Endothelial cell of umbilical vein (primary cell): ENCODE data around the gene PIP4K2B. TPM values are rescaled to one million over a fixed set of nuclear protein-coding genes. Genes with fewer than 3 reads are reported as not detected.
A peak's percentile ranks its signal among the peaks of the same experiment; 100 is the strongest.

Source experiments
- BruUV-seq: library from RNA; stranded (reverse); fragments of 400-500 nt; replicated peaks from 2 replicates; lab custom pipeline; 2021; lab: Mats Ljungman, UMichigan
- CTCF ChIA-PET: fragments of 300-600, 350-600 bp; sonication (Branson Sonifier 250); formaldehyde crosslinking; loops from one replicate; lab custom pipeline; 2021; ENCODE audit warnings: antibody characterized with exemption, inconsistent platforms; lab: Charles Lee
- POLR2A ChIA-PET: fragments of 300-600, 350-600 bp; sonication (Branson Sonifier 250); formaldehyde crosslinking; loops from one replicate; lab custom pipeline; 2021; ENCODE audit warnings: antibody characterized with exemption, inconsistent platforms; lab: Charles Lee
- DNase-seq: peaks from one replicate; pipeline ENCODE4 v3.0.0-alpha.2; 2011; ENCODE audit warnings: low read depth, low spot score
- FAIRE-seq: peaks from 2 replicates; lab custom pipeline; 2011; peaks lifted over from hg19 to GRCh38; lab: Jason Lieb, UNC
- H2AFZ ChIP-seq: 2 replicates; pipeline ENCODE4 v1.6.0; 2012; ENCODE audit warnings: low read depth, low read length, control low read depth, inconsistent platforms
- H3K27ac ChIP-seq: 2 replicates; pipeline ENCODE4 v1.5.1; 2011; ENCODE audit warnings: low read depth, mild to moderate bottlenecking, control low read depth, low read length, moderate library complexity; ENCODE audit not compliant: insufficient read depth
- H3K27me3 ChIP-seq, 2 experiments: 2 replicates each; pipeline versions ENCODE4 v1.6.0 to v1.6.1; 2011; ENCODE audit warnings: low read length in 2 of 2, mixed read lengths in 1 of 2; ENCODE audit not compliant: control insufficient read depth in 2 of 2, insufficient read depth in 2 of 2
- H3K36me3 ChIP-seq, 2 experiments: 2 replicates in 1 of 2; 3 replicates in 1 of 2; pipeline ENCODE4 v1.5.1; 2011; ENCODE audit warnings: low read length in 2 of 2, mild to moderate bottlenecking in 1 of 2, moderate library complexity in 1 of 2; ENCODE audit not compliant: control insufficient read depth in 2 of 2, insufficient read depth in 2 of 2; ENCODE audit errors: extremely low read depth in 1 of 2
- H3K4me1 ChIP-seq: 3 replicates; pipeline ENCODE4 v1.5.1; 2011; ENCODE audit warnings: mild to moderate bottlenecking, low read length; ENCODE audit not compliant: control insufficient read depth, insufficient read depth; ENCODE audit errors: extremely low read depth
- H3K4me2 ChIP-seq: 2 replicates; pipeline ENCODE4 v1.6.1; 2011; ENCODE audit warnings: low read length, control low read depth, mixed read lengths; ENCODE audit not compliant: insufficient read depth
- H3K4me3 ChIP-seq, 3 experiments: fragments of 200-600 bp in 1 of 3; sonication (generic), shearing (Covaris generic) in 1 of 3; replicated peaks in 1 of 3; 2 replicates each; pipeline ENCODE4 v1.5.1; 2011 to 2016; ENCODE audit warnings: control low read depth in 3 of 3, low read length in 3 of 3, mild to moderate bottlenecking in 2 of 3, inconsistent platforms in 1 of 3, low read depth in 1 of 3, moderate library complexity in 1 of 3; ENCODE audit not compliant: insufficient read depth in 1 of 3
- H3K79me2 ChIP-seq: 2 replicates; pipeline ENCODE4 v1.6.0; 2012; ENCODE audit warnings: low read length, inconsistent platforms; ENCODE audit not compliant: control insufficient read depth, insufficient read depth
- H3K9ac ChIP-seq: replicated peaks from 2 replicates; pipeline ENCODE3; 2011; ENCODE audit warnings: low read length, control low read depth; ENCODE audit not compliant: insufficient read depth; ENCODE audit errors: extremely low read depth
- H3K9me1 ChIP-seq: replicated peaks from 3 replicates; pipeline ENCODE4 v1.6.0; 2011; ENCODE audit warnings: mild to moderate bottlenecking, low read length; ENCODE audit not compliant: control insufficient read depth, insufficient read depth; ENCODE audit errors: extremely low read depth
- H3K9me3 ChIP-seq: replicated peaks from 2 replicates; pipeline ENCODE4 v1.5.1; 2012; ENCODE audit warnings: low read length, inconsistent platforms; ENCODE audit not compliant: control insufficient read depth, insufficient read depth
- H4K20me1 ChIP-seq: replicated peaks from 2 replicates; pipeline ENCODE3; 2011; ENCODE audit warnings: mild to moderate bottlenecking, low read length; ENCODE audit not compliant: control insufficient read depth, insufficient read depth; ENCODE audit errors: extremely low read depth
- CTCF ChIP-seq, 2 donors: IDR thresholded peaks; 1 replicate in 1 of 2; 2 replicates in 1 of 2; pipeline ENCODE4 v1.5.1; 2011; ENCODE audit warnings: low read length in 2 of 2, mild to moderate bottlenecking in 2 of 2, moderate library complexity in 2 of 2, control low read depth in 1 of 2, inconsistent platforms in 1 of 2, low read depth in 1 of 2; ENCODE audit not compliant: insufficient read depth in 1 of 2; ENCODE audit errors: extremely low read depth in 1 of 2
- EZH2 ChIP-seq: IDR thresholded peaks from 2 replicates; pipeline ENCODE4 v1.6.1; 2012; ENCODE audit warnings: borderline replicate concordance, low read depth, mild to moderate bottlenecking, moderate library complexity, low read length, inconsistent platforms; ENCODE audit not compliant: severe bottlenecking
- FOS ChIP-seq: IDR thresholded peaks from 2 replicates; pipeline ENCODE4 v1.6.1; 2011; ENCODE audit warnings: mild to moderate bottlenecking, low read length, moderate library complexity, borderline replicate concordance; ENCODE audit not compliant: insufficient read depth
- GATA2 ChIP-seq: IDR thresholded peaks from 2 replicates; pipeline ENCODE4 v1.7.0; 2011; ENCODE audit warnings: low read depth, mild to moderate bottlenecking, moderate library complexity, mixed read lengths, low read length; ENCODE audit not compliant: insufficient read length, insufficient read depth
- JUN ChIP-seq: IDR thresholded peaks from 2 replicates; pipeline ENCODE4 v1.6.1; 2011; ENCODE audit warnings: borderline replicate concordance, low read depth; ENCODE audit not compliant: insufficient read length, insufficient read depth
- MAX ChIP-seq: IDR thresholded peaks from 2 replicates; pipeline ENCODE4 v1.6.1; 2011; ENCODE audit not compliant: insufficient read depth, insufficient read length
- MYC ChIP-seq: IDR thresholded peaks from one replicate; pipeline ENCODE4 v1.6.1; 2011; ENCODE audit warnings: mild to moderate bottlenecking, low read depth, low read length
- POLR2A ChIP-seq: IDR thresholded peaks from 2 replicates; pipeline ENCODE4 v1.6.1; 2012; ENCODE audit warnings: low read depth, mild to moderate bottlenecking, control low read depth, low read length
- POLR2AphosphoS5 ChIP-seq: IDR thresholded peaks from 2 replicates; pipeline ENCODE4 v1.6.1; 2012; ENCODE audit warnings: low read depth, mild to moderate bottlenecking, control low read depth, low read length, moderate library complexity; ENCODE audit not compliant: insufficient read depth
- dilution Hi-C: fragments of 300-500 bp; cut with MboI; formaldehyde crosslinking; loops from one replicate; pipeline ENCODE4 v1.15.0; 2019; ENCODE audit warnings: low sequenced_read_pairs; ENCODE audit not compliant: extremely low pct_ligation_motif_present
- intact Hi-C: fragments of 100-400 bp; cut with micrococcal nuclease; formaldehyde crosslinking; loops from one replicate; pipeline ENCODE4 v1.10.0; 2022
- polyA plus RNA-seq, 4 experiments: library from polyadenylated mRNA; depleted of rRNA in 3 of 4; stranded (reverse) in 3 of 4; unstranded in 1 of 4; fragments of >200 nt; gene quantifications; 2 replicates each; pipeline versions ENCODE4 v1.2.1 to v1.2.3, GENCODE V29; 2011 to 2012; ENCODE audit warnings: missing spikeins in 1 of 4
- total RNA-seq: library from RNA; stranded (reverse); gene quantifications from 2 replicates; pipeline ENCODE4 v1.2.3, GENCODE V29; 2021

The PIP4K2B gene
- total and polyA plus RNA-seq, 2 donors (not counting 3 experiments of a cell fraction or from before 2014, with no cell fraction given) = 23.1 to 48.8 TPM

- Histone ChIP-seq H4K20me1 (no peaks in the 10 kb centered on the region), H3K36me3 (peaks cover 10 to 12% of the 10 kb centered on the region in 2 experiments), H2AFZ (peak overlapping the region; percentile 81), H3K9me1 (no peaks in the 10 kb centered on the region), H3K4me3 (peak overlapping the region; percentile 59 to 82 (median 73)), H3K4me2 (peak overlapping the region; percentile 88), H3K27ac (peak overlapping the region; percentile 40), H3K79me2 (peaks cover 35% of the 10 kb centered on the region), H3K9ac (peak overlapping the region; percentile 59), H3K4me1 (peaks cover 35% of the 10 kb centered on the region), H3K27me3 (no peaks in the 10 kb centered on the region), H3K9me3 (no peaks in the 10 kb centered on the region)
- ChIA-PET POLR2A (interaction anchor here (0.7 to 1.2 kb wide), 3 partner anchors 13 to 118 kb away, joined by 3 to 5 read pairs (median 3); partner anchors contain the start of gene LASP1), CTCF (interaction anchor here (0.7 to 2.4 kb wide), 6 partner anchors 10 to 231 kb away, joined by 3 to 8 read pairs (median 5); partner anchors contain the start of gene LASP1)
- DNase-seq (peak; percentile 90), FAIRE-seq (no peak)
- TF ChIP-seq POLR2AphosphoS5 (peak; percentile 39), MYC (no peak)
- dilution Hi-C loops (no loop called here), intact Hi-C loops (loop anchor here (1.0 to 5.0 kb wide), 6 partner anchors 39 to 400 kb away; partner anchors contain the start of genes CWC25, FBXO47, PIP4K2B and PLXDC1)
- TSS peak; percentile 42 for BruUV-seq
Measured at GRCh38 chr17:38751808-38752307, 47.5 kb downstream of the PIP4K2B start.

GRCh38 chr17:38751144-38751807 is 48.1 kb downstream of the PIP4K2B start:
- Histone ChIP-seq H3K9ac (no peak overlapping the region), H3K4me3 (peak overlapping the region; percentile 2 to 50 (median 40)), H3K27ac (no peak overlapping the region), H3K9me3 (no peaks in the 10 kb centered on the region), H3K36me3 (peaks cover 9 to 10% of the 10 kb centered on the region in 2 experiments), H3K9me1 (no peaks in the 10 kb centered on the region), H3K79me2 (peaks cover 41% of the 10 kb centered on the region), H2AFZ (peak overlapping the region; percentile 55), H3K4me2 (peak overlapping the region; percentile 88), H3K4me1 (peaks cover 41% of the 10 kb centered on the region), H4K20me1 (no peaks in the 10 kb centered on the region), H3K27me3 (no peaks in the 10 kb centered on the region)
- ChIA-PET CTCF (interaction anchor here (1.1 to 2.4 kb wide), 3 partner anchors 16 to 20 kb away, joined by 6 to 11 read pairs (median 6); no protein-coding TSS in a partner anchor), POLR2A (interaction anchor here (0.7 to 0.8 kb wide), 2 partner anchors 19 to 100 kb away, joined by 5 to 9 read pairs; no protein-coding TSS in a partner anchor)
- no TSS peak for BruUV-seq
- no peak for TF ChIP-seq MYC
- TF ChIP-seq FOS = no peak
- no peak for TF ChIP-seq POLR2AphosphoS5
- TF ChIP-seq MAX = no peak
- TF ChIP-seq EZH2 = no peak
- no peak for TF ChIP-seq CTCF (IDR thresholded peaks at IDR 0.05; ENCODE audit: extremely low read depth in 1 of 2, insufficient read depth in 1 of 2, low read depth in 1 of 2, low read length in 2 of 2)
- TF ChIP-seq POLR2A = no peak
- no peak for TF ChIP-seq JUN
- TF ChIP-seq GATA2 = no peak
- dilution Hi-C loops = no loop called here
- DNase-seq (no peak), FAIRE-seq (no peak)
- intact Hi-C loops = loop anchor here (1.0 to 5.0 kb wide), 3 partner anchors 48 to 401 kb away; partner anchors contain the start of genes PIP4K2B and PLXDC1
